GM19455 (cell line): ENCODE results near the gene TUBGCP3.

Source experiments
- ATAC-seq: cut with Tn5 transposase; IDR thresholded peaks from one replicate; pipeline ENCODE4 v1.9.1; 2021; ENCODE audit not compliant: unreplicated experiment

TUBGCP3 gene

GRCh38 chr13:112616586-112617362 is 28.8 kb upstream of the TUBGCP3 start:
- no peak for ATAC-seq

- no peak for ATAC-seq
These were observed 27.4 kb upstream of the TUBGCP3 start for GRCh38 chr13:112615391-112615790.

GRCh38 chr13:112614835-112615234 is 26.9 kb upstream of the TUBGCP3 start:
- no peak for ATAC-seq

GRCh38 chr13:112608212-112608611 is 20.3 kb upstream of the TUBGCP3 start:
- no peak for ATAC-seq

DNA sequence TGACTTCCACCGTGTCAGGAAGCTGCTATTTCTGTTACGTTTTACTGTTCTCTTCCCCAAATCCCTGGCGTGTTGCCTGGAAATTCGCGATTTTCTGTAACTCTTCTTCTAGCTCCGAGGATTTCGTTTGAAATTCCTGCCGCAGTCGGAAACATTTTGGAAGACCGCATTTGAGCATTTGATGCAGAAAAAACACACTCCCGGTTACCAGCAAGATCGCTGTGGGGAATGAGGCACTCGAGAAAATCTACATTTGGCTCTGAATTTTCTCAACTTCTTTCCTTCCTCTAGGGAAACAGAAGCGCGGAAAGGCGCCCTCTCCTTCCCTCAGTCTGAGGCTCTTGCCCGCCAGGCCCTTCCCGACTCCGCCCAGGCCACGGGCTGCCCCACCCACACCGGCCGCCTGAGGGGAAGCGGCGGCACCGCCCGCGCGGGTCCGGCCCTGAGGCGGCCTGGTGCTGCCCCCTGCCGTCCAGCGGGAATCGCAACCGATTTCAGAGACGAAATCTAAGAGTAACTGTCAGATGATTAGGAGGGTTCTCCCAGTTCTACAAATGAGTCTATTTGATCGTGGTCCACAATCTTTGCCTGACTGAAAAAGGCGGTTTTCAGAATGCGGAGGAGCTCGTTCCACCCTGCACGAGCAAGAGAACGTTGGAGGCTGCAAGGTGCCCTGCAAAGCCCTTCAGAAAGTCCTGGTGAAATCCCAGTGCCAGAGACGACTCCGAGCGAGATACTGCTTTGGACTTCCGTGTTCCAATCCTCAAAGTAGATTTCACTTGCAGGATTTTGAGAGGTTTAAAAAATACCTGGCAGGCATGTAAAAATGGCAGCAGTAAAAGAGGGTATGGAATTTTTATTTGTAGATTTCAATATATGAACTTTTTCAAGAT is 18.4 kb upstream of the TUBGCP3 start:
- ATAC-seq = peak; percentile 100

- no peak for ATAC-seq
These were observed 17.6 kb upstream of the TUBGCP3 start for GRCh38 chr13:112605531-112605990.

- no peak for ATAC-seq
These were observed 15.8 kb upstream of the TUBGCP3 start for GRCh38 chr13:112603641-112604225.

DNA sequence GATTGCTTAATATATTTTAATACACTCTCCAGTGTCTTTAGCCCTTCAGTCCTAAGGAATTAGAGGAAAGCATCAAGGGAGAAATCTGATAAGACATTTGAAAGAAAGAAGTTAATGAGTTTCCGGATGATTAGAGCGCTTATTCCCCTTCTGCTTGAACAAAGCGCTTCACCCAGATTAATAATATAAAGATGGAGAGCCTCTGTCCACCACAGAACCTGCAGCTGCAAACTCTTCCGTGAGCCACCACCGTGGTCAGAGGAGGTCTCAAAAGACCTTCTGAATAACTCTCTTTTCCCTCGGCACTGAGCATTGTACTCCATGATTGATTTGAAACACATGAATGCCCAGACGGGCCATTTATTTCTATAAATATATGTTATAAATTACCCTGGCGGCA is 14.2 kb upstream of the TUBGCP3 start:
- no peak for ATAC-seq

- no peak for ATAC-seq
These were observed 13.4 kb upstream of the TUBGCP3 start for GRCh38 chr13:112601371-112601770.

DNA sequence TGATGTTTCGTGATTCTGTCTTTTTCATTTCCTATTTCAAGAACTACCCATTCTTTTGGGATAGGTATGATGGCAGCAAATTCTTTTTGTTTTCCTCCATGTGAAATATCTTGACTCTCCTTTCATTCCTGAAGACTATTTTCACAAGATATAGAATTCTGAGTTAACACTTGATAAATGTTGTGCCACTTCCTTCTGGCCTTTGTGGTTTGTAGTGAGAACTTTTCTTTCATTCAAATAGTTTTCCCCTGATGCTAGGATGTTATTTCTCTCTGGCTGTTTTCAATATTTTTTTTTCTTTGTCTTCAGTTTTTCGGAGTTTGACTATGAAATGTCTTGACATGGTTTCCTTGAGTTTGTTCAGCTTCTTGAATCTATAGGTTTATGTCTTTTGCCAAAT is 8.3 kb upstream of the TUBGCP3 start:
- no peak for ATAC-seq

DNA sequence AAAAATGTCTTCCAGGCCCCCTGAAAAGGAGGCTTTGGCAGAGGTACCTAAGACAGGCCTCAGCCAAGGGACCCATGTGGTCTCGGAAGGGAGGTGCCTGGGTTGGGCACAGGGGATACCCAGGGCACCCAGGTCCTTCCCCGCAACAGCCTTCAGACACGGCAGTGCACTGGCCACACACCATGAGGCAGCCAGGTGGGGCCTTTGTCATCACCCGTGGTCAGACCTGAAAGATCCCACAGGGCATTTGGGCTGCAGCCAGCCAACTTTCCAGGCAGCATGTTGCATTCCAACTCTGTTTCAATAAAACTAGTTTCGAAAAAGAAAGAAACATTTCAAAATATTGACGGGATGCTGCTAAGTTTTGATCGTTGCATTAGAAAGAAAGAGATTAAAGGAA is 4.7 kb upstream of the TUBGCP3 start:
- no peak for ATAC-seq

DNA sequence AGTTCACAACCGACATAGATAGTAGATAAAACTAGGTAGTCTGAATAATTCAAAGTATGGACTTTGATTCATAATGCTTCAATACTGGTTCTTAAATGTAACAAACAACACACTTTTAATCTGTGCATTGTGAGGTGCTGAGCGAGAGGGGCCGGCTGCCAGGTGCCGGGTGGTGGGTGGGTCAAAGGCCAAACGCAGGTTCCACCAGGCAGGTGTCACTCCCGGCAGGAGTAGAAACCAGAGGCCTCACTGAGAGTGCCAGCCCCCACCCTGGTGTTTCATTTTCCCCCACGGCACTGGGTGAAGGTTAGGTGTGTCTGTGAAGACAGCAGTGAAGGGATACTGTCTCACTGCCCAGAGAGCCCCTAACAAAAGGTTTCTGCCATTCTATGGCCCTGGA is 4.2 kb upstream of the TUBGCP3 start:
- no peak for ATAC-seq

GRCh38 chr13:112588490-112589297 is 741 bp upstream of the TUBGCP3 start:
- no peak for ATAC-seq

- ATAC-seq = peak; percentile 58
These were observed 665 bp downstream of the TUBGCP3 start for GRCh38 chr13:112587212-112587763.

DNA sequence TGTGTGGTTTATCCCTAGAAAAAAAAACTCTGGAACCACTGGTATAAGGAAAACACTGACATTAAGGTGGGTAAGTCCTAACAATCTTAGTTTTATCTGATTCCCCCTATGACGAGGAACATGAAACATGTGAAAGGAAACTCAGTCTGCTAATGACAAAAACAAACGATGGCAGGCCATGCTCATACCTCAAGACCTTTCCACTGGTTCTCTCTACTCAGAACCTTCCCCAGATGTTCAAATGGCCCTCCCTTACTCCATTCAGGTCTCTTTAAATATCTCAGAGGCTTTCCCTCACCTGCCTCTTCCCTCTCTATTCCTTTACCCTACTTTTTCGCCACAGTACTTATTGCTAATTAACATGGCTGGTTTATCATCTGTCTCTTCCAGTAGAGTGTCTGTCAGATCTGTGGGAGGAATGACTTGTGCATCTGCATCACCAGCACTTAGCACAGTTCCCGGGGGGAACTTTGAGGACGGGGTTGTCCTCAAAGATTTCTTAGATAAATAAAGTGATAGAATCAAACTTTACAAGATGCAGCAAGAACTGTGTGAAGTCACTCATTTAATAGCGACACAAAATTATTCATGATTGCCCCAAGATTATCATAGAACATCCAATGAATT is 1.5 kb downstream of the TUBGCP3 start:
- ATAC-seq = no peak

- peak; percentile 40 for ATAC-seq
These were observed 4.2 kb downstream of the TUBGCP3 start for GRCh38 chr13:112583592-112584277.

- no peak for ATAC-seq
These were observed 5.7 kb downstream of the TUBGCP3 start for GRCh38 chr13:112582263-112582662.

GRCh38 chr13:112580912-112581311 is 7.0 kb downstream of the TUBGCP3 start:
- no peak for ATAC-seq

DNA sequence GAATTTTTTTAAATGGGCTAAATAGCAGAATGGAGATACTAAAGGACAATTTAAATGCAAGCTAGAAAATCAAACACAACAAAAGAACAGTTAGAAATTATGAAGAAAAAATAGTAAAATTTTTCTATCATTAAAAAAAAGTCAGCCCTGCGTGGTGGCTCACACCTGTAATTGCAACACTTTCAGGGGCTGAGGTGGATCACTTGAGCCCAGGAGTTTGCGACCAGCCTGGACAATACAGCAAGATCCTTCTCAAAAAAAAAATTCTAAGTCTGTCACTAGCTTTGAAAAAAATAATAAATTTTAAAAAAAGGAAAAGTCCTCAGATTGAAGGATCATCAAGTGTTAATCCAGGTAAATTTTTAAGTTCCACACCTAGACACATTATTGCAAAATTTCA is 7.7 kb downstream of the TUBGCP3 start:
- ATAC-seq = no peak
